ENCODE results near the gene SENP6.
"Not testable (repeated sequence)": the region's sequence is repeated elsewhere in the genome, so short reads cannot be mapped to it uniquely, and the experiment has no call there.

SENP6 gene

DNA sequence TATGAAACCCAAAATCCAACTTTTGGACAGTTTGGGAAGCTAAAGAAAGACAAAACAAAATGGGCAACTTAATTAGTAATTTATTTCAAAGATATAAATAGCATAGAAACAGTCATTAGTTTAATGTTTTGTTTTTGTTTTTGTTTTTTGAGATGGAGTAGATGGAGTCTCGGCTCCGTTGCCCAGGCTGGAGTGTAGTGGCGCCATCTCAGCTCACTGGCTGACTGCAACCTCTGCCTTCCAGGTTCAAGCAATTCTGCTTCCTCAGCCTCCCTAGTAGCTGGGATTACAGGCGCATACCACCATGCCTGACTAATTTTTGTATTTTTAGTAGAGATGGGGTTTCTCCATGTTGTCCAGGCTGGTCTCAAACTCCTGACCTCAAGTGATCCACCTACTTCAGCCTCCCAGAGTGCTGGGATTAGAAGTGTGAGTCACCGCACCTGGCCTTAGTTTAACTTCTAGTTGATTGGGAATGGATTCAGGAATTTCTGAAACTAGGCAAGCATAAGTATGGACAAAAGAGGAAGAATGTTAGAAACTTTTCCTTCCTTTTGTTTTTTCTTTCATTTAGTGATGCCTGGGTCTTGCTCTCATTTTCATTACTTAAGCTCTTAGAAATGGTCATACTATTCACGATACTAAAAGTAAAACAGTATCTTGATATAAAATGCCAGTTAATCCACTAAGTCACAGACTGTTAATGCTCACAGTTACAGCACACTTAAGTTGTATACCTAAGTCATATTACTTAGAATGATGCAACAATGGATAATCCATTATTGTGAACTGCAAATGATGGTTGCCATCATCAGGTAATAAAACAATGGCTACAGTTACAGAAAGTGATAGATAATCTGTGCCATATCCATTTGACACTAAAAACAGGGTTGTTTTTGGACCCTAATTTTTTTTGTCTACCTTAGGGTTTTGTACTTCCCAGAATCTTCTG is 8.2 kb downstream of the SENP6 start:
- no peak for DNase-seq

- DNase-seq, result no peak
These were observed 9.5 kb downstream of the SENP6 start for GRCh38 chr6:75611011-75611701.

DNA sequence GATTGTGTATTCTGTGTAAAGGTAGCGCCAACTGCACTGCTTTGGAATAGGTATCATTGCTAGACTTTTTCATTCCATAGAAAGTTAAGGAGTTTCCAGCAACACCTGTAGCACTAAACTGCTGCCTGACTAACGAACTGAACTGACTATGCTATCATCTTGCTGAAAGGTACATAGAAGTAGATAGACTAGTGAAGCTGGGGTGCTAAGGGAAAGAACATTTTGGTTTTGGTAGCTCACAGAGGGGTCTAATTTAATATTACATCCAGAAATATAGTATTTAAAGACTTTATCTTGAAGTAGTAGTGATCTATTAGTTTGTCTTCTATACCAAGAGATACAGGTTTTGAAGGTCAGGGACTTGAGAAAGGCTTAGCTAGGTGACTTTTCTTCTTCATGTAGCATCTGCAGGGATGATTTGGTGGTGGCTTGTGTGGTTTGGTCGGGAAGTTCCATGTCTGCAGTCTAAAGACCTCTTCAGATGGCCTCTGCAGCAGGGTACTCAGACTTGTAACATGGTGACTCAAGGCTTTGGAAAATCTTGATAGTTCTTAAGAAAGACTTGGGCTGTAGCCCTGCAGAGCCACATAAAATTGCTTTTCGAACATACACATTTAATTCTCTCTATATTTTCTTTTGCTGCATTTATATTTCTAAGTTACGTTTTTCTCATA is 10.2 kb downstream of the SENP6 start:
- DNase-seq, result no peak

- no peak for DNase-seq
These were observed 10.8 kb downstream of the SENP6 start for GRCh38 chr6:75612434-75612833.

- no peak for DNase-seq
These were observed 11.4 kb downstream of the SENP6 start for GRCh38 chr6:75613056-75613501.

- DNase-seq, result no peak
These were observed 16.8 kb downstream of the SENP6 start for GRCh38 chr6:75618437-75618836.

DNA sequence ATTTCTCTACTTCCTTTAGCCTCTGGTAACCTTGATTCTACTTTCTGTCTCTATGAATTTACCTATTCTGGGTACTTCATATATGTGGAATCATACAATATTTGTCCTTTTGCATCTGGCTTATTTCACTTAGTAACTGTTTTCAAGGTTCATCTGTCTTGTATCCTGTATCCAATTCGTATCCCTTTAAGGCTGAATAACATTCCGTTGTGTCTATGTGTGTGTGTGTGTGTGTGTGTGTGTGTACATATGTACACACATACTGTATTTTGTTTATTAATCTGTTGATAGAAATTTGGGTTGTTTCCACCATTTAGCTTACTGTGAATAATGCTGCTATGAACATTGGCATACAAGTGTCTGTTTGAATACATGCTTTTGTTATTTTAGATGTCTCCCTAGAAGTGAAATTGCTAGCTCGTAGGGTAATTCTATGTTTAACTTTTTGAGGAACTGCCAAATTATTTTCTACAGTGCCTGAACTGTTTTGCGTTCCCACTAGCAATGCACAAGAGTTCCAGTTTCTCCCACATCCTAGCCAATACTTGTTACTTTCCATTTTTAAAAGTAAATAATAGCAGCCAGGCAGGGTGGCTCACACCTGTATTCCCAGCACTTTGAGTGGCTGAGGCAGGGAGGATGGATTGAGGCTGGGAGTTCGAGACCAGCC is 17.7 kb downstream of the SENP6 start:
- no peak for DNase-seq

DNA sequence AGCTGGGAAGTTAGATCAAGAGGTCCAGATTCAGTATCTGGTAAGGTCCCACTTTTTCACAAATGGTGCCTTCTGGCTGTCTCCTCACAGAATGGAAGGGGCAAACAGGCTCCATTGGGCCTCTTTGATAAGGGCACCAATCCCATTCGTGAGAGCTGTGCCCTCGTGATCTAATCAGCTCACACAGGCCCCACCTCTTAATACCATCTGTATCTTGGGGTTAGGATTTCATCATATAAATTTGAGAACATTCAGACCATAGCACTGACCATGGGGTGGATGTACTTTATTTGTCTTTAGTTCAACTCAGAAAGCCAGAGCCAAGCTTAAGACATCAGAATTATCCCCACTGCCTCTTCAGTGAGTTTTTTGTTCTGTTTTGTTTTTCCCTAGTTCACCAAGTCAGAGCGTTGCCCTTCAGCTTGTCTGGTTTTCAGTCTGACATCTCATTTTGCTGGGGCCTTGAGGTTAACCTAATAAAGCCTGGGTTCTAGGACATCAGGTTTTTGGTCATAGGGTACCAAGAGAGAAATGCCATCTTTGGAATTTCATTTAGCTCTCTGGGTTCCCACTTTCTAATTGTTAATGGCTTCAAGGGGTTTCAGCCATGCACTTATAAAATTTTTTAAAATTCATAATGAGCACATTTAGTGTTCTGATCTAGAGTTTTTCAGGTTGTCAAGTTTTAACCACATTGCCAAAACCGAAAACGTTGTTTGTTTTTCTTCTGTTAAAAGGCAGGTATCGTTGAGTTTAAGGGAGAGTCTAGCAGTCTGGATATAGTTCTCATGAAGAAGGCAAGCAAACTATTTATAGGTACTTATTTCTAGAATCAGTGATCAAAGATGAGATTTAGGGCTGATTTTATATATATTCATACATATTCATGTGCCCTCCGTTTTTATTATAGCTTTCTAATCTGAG is 19.0 kb downstream of the SENP6 start:
- DNase-seq, result no peak

DNA sequence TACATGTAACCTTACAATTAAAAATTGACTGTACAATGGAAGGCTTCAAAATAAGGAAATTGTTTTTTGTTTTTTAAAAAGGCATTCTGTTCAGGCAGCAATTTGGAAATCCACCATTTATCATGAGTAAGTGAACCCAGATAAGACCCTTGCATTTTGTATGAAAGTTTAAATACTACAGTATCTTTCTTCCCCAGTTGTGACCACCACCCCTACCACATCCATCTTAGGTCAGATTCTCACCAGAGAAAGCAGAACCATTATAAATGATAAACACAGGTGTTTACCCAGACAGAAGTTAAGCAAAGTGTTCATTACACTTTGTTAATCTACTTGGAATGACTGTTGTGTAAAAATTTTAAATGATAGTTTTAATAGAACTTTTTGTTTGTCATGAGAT is 20.2 kb downstream of the SENP6 start:
- DNase-seq, result no peak

GRCh38 chr6:75623491-75623890 is 21.8 kb downstream of the SENP6 start:
- DNase-seq, result no peak

DNA sequence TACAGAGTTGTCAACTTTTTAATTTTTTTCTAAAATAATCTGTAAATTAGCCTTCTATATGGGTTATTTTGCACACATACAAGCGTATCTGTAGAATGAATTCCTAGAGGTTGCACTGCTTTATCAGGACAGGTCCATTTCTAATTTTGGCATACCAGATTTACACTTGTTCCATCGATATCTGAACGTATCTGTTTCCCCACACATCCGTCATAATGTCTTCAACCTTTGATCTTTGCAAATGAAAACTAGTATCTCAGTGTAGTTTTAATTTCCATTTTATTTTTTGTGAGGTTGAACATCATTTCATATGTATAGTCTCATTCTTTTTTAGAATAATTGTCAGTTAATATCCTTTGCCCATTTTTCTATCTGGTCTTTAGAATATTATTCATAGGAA is 22.7 kb downstream of the SENP6 start:
- no peak for DNase-seq

GRCh38 chr6:75624988-75625387 is 23.3 kb downstream of the SENP6 start:
- no peak for DNase-seq

GRCh38 chr6:75626561-75626960 is 24.9 kb downstream of the SENP6 start:
- DNase-seq, result no peak

GRCh38 chr6:75627708-75628107 is 26.0 kb downstream of the SENP6 start:
- DNase-seq, result not testable (repeated sequence)

GRCh38 chr6:75631859-75632635 is 30.4 kb downstream of the SENP6 start:
- DNase-seq, result no peak

DNA sequence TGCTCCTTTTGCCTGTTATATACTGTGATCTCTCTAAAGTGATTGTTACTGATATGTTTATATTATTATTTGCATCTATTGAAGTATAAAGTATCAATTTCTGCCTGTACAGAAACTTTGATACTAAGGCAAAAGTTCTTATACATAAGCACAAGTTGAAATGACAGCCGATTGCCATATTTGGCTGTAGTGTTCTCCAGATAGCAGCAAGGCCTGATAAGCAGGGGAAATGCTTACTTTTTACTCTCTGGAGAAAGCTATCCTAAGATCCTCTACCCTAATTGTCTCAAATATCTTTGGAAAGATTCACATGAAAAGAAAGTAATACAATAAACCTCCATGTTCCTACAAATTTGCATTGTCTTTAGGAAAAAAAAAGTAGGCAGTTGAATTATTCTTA is 31.4 kb downstream of the SENP6 start:
- no peak for DNase-seq

GRCh38 chr6:75642311-75642710 is 40.6 kb downstream of the SENP6 start:
- no peak for DNase-seq

DNA sequence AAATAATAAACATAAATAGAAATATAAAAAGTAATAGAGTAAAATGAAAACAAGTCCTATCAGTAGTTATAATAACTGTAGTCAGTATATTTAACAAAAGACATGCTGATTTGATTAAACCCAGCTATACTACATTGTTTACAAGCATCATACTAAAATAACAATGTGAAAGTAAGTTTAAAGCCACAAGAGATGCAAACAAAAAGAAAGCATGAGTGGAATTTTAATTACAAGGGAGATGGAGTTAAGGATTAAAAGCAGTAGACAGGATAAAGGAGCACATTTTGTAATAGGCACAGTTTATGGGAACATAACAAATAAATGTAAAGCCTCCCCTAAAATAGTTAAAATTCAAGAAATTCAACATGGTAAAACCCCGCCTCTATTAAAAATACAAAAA is 41.5 kb downstream of the SENP6 start:
- DNase-seq, result no peak

- DNase-seq, result no peak
These were observed 54.8 kb downstream of the SENP6 start for GRCh38 chr6:75656479-75656878.

GRCh38 chr6:75657327-75657726 is 55.6 kb downstream of the SENP6 start:
- DNase-seq, result no peak

DNA sequence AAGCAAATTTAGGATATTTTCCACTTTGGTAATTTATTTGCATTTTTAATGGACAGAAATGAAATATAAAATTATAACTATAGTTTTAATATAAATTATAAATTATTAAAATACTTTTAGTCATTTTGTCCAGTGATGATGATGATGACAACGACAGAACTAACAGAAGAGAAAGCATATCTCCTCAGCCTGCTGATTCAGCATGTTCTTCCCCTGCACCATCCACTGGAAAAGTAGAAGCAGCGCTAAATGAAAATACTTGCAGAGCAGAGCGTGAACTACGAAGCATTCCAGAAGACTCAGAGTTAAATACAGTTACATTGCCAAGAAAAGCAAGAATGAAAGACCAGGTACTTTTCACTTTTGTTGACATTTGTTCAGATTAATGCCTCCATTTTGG is 64.9 kb downstream of the SENP6 start:
- no peak for DNase-seq
